DOHH2 (cell line): ENCODE measurements around the gene POLD4.

ENCODE experiments used
- H3F3A ChIP-seq: fragments of 200-600 bp; sonication (generic), shearing (Covaris generic); 2 replicates; pipeline ENCODE4 v1.6.0; 2016; ENCODE audit warnings: antibody characterized with exemption, mild to moderate bottlenecking; ENCODE audit not compliant: control insufficient read depth, insufficient read depth
- H3K27ac ChIP-seq: fragments of 200-600 bp; sonication (generic); 2 replicates; pipeline ENCODE4 v1.5.1; 2014; ENCODE audit warnings: low read depth, mild to moderate bottlenecking, low read length, moderate library complexity
- H3K27me3 ChIP-seq: fragments of 200-600 bp; sonication (generic); 2 replicates; pipeline ENCODE4 v1.6.1; 2014; ENCODE audit warnings: mild to moderate bottlenecking, low read length, mixed read lengths; ENCODE audit not compliant: control insufficient read depth
- H3K36me3 ChIP-seq: fragments of 200-600 bp; sonication (generic); 2 replicates; pipeline ENCODE4 v1.6.1; 2014; ENCODE audit warnings: mild to moderate bottlenecking, low read length, moderate library complexity, mixed read lengths; ENCODE audit not compliant: control insufficient read depth
- H3K4me1 ChIP-seq: fragments of 200-600 bp; sonication (generic); 2 replicates; pipeline ENCODE4 v1.6.1; 2014; ENCODE audit warnings: mild to moderate bottlenecking, low read length, mixed read lengths; ENCODE audit not compliant: control insufficient read depth
- H3K4me2 ChIP-seq: fragments of 200-600 bp; sonication (generic); 2 replicates; pipeline ENCODE4 v1.6.0; 2014; ENCODE audit warnings: mild to moderate bottlenecking, low read length, moderate library complexity
- H3K4me3 ChIP-seq: fragments of 200-600 bp; sonication (generic); 2 replicates; pipeline ENCODE4 v1.5.1; 2014; ENCODE audit warnings: mild to moderate bottlenecking, low read length, mixed read lengths
- H3K79me2 ChIP-seq: fragments of 200-600 bp; sonication (generic); 2 replicates; pipeline ENCODE4 v1.6.1; 2014; ENCODE audit warnings: mild to moderate bottlenecking, low read length, mixed read lengths; ENCODE audit not compliant: control insufficient read depth
- H3K9me2 ChIP-seq: fragments of 200-600 bp; sonication (generic); replicated peaks from 2 replicates; pipeline ENCODE4 v1.6.1; 2014; ENCODE audit warnings: mild to moderate bottlenecking, low read length, mixed read lengths; ENCODE audit not compliant: control insufficient read depth
- H3K9me3 ChIP-seq: fragments of 200-600 bp; sonication (generic); 2 replicates; pipeline ENCODE4 v1.6.1; 2014; ENCODE audit warnings: antibody characterized with exemption, low read length, mixed read lengths; ENCODE audit not compliant: control insufficient read depth, insufficient read depth
- H4K20me1 ChIP-seq: fragments of 200-600 bp; sonication (generic); 2 replicates; pipeline ENCODE4 v1.6.0; 2014; ENCODE audit warnings: low read depth, mild to moderate bottlenecking, antibody characterized with exemption, low read length, moderate library complexity; ENCODE audit not compliant: control insufficient read depth, insufficient read depth
- EZH2phosphoT487 ChIP-seq: fragments of 200-600 bp; sonication (generic); IDR thresholded peaks from 2 replicates; pipeline ENCODE4 v1.6.1; 2017; ENCODE audit warnings: borderline replicate concordance, mild to moderate bottlenecking, antibody characterized with exemption, low read length, moderate library complexity, mixed read lengths
- TF ChIP-seq, protein P1 (sequence below): fragments of 200-600 bp; sonication (generic); IDR thresholded peaks from one replicate; pipeline ENCODE4 v1.5.1; 2014; ENCODE audit warnings: antibody characterized with exemption, mild to moderate bottlenecking, low read depth, low read length; ENCODE audit not compliant: poor library complexity, severe bottlenecking

The POLD4 gene

DNA sequence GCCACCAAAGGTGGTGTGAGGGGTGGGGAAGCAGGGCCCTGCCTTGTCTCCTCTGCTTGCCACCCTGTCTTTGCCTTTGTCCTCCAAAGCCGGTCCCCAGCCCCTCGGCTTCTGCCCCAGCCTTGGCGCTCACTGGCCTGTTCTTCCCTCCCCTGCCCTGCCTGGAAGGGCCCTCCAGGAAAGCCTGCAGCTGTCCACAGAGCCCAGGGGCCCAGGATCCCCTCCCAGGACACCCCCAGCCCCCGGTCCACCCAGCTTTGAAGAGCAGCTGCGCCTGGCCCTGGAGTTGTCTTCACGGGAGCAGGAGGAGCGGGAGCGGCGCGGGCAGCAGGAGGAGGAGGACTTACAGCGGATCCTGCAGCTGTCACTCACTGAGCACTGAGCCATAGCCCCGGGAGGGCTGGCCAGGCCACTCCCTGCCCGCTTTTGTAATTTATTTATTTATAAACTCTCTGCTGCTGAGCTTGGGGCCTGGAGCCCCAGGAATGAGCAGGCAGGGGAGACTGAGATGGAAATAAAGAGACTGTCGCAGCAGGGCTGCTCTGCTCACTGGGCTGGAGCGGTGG is 51.3 kb downstream of the POLD4 start:
- peaks cover 49% of the 10 kb centered on the region for H3K36me3 ChIP-seq
- no peak for TF ChIP-seq EZH2phosphoT487
- TF ChIP-seq, protein P1, sequence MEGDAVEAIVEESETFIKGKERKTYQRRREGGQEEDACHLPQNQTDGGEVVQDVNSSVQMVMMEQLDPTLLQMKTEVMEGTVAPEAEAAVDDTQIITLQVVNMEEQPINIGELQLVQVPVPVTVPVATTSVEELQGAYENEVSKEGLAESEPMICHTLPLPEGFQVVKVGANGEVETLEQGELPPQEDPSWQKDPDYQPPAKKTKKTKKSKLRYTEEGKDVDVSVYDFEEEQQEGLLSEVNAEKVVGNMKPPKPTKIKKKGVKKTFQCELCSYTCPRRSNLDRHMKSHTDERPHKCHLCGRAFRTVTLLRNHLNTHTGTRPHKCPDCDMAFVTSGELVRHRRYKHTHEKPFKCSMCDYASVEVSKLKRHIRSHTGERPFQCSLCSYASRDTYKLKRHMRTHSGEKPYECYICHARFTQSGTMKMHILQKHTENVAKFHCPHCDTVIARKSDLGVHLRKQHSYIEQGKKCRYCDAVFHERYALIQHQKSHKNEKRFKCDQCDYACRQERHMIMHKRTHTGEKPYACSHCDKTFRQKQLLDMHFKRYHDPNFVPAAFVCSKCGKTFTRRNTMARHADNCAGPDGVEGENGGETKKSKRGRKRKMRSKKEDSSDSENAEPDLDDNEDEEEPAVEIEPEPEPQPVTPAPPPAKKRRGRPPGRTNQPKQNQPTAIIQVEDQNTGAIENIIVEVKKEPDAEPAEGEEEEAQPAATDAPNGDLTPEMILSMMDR: no peak
- no peak overlapping the region for H3K4me2 ChIP-seq
- H3K4me3 ChIP-seq: no peak overlapping the region
- no peaks in the 10 kb centered on the region for H3F3A ChIP-seq
- no peaks in the 10 kb centered on the region for H3K4me1 ChIP-seq
- H3K79me2 ChIP-seq: no peaks in the 10 kb centered on the region
- H3K9me3 ChIP-seq: no peaks in the 10 kb centered on the region
- no peak overlapping the region for H3K27ac ChIP-seq
- H3K27me3 ChIP-seq: no peaks in the 10 kb centered on the region
- no peaks in the 10 kb centered on the region for H3K9me2 ChIP-seq
- H4K20me1 ChIP-seq: no peaks in the 10 kb centered on the region

DNA sequence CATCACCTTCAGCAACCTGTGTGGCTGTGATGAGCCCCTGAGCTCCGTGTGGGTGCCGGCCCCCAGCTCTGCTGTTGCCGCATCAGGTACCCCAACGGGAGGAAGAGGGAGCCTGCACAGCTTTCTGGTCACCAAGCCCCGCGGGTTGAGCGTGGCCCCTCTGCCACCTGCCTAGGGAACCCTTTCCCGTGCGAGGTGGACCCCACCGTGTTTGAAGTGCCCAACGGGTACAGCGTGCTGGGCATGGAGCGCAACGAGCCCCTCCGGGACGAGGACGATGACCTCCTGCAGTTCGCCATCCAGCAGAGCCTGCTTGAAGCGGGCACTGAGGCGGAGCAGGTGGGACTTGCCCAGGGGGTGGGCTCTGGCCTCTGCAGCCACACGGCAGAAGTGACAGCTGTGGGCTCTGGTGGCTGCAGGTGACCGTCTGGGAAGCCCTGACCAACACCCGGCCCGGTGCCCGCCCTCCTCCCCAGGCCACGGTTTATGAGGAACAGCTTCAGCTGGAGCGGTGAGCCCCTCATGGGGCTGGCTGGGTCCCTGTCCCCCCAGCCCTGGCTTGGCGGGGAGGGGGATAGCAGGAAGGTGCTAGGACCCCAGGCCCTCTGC is 51.9 kb downstream of the POLD4 start:
- Histone ChIP-seq H4K20me1 (no peaks in the 10 kb centered on the region), H3K27ac (no peak overlapping the region), H3K9me3 (0 out of 2 replicates have a peak, but pooled peaks cover 2% of the 10 kb centered on the region), H3K79me2 (peaks cover 4% of the 10 kb centered on the region), H3K4me3 (no peak overlapping the region), H3F3A (no peaks in the 10 kb centered on the region), H3K9me2 (no peaks in the 10 kb centered on the region), H3K4me1 (no peaks in the 10 kb centered on the region), H3K27me3 (no peaks in the 10 kb centered on the region), H3K4me2 (no peak overlapping the region), H3K36me3 (peaks cover 52% of the 10 kb centered on the region)
- no peak for TF ChIP-seq EZH2phosphoT487
- TF ChIP-seq, protein P1: no peak
